ENCODE data around the gene C14orf119. TPM values are rescaled to one million over a fixed set of nuclear protein-coding genes. Genes with fewer than 3 reads are reported as not detected.

Gene C14orf119
- total and polyA plus RNA-seq, 8 donors: 52.6 to 67.6 (median 63.5) TPM

DNA sequence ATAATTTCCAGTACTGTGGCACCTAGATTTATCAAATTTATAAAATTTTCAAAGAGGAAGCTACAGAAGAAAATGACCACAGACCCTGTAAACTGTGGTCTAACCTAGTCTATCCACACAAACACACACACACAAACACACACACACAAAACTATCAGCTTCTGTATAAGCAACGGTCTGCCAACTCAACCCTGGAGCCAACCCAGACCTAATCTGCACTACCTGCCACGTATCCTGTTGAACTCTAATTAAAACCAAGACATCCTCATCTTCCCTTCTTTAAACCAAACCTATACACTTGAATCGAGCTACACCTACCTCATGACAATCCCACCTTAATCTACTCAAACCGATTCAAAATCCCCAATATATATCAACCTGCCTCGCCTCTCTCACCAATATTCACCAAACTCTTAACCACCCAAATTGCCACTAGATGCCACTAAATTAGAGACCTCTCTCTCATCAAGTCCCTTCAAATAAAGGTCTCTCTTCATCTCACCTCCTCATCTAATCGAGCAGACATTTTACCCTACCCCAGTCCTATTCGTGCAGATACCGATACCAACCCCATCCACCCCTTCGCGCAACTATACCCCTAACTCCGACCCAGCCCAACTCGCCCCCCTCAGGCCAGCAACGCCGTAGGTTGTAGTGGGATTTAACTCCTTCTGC is 1.2 kb upstream of the C14orf119 start:
- peaks cover under 1 to 59% of the 10 kb centered on the region in 2 donors for H3K36me3 ChIP-seq
- DNase-seq: no peak
- H3K4me3 ChIP-seq: peak overlapping the region; percentile 79 to 93
- peaks cover 15 to 74% of the 10 kb centered on the region in 2 donors for H3K4me1 ChIP-seq
- intact Hi-C loops (cut with DNase I): no loop called here
- TF ChIP-seq, protein P1, sequence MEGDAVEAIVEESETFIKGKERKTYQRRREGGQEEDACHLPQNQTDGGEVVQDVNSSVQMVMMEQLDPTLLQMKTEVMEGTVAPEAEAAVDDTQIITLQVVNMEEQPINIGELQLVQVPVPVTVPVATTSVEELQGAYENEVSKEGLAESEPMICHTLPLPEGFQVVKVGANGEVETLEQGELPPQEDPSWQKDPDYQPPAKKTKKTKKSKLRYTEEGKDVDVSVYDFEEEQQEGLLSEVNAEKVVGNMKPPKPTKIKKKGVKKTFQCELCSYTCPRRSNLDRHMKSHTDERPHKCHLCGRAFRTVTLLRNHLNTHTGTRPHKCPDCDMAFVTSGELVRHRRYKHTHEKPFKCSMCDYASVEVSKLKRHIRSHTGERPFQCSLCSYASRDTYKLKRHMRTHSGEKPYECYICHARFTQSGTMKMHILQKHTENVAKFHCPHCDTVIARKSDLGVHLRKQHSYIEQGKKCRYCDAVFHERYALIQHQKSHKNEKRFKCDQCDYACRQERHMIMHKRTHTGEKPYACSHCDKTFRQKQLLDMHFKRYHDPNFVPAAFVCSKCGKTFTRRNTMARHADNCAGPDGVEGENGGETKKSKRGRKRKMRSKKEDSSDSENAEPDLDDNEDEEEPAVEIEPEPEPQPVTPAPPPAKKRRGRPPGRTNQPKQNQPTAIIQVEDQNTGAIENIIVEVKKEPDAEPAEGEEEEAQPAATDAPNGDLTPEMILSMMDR (IDR thresholded peaks at IDR 0.05): no peak
- no peaks in the 10 kb centered on the region for H3K27me3 ChIP-seq
- peak overlapping the region; percentile 96 to 98 for H3K27ac ChIP-seq
- no peaks in the 10 kb centered on the region for H3K9me3 ChIP-seq
- ATAC-seq: no peak

DNA sequence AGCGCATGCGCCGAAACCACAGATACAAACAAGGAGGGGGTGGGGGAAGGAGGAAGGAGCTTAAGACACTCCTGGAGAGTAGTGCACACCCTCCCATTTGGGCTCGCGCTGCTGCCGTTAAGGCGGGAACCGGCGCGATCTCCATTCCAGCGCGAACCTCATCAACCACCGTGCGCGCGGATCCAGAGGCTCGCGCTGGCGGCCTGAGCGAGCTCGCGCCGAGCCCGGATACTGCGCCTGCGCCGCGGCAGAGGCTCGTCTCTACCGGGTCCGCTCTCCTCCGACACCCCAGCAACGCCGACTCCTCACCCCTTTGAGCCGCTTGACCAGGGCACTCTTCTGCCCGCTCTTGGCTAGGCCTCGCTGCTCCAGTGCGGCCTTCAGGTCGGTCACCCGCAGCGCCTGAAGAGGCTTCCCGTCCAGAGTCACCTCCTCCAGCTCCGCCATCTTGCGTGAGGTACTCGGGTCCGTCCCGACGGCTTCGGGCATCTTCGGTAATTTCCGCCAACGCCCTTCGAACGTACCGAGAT is 574 bp upstream of the C14orf119 start, which contains the start of gene ACIN1:
Gene ACIN1 (minus strand): TSS at position 471 of the 530 bp plus-strand sequence. CDS start 24 bp downstream, at position 447.
- Histone ChIP-seq H3K36me3 (peaks cover 0 to 55% of the 10 kb centered on the region in 2 donors), H3K4me1 (peaks cover 15 to 78% of the 10 kb centered on the region in 2 donors), H3K27me3 (no peaks in the 10 kb centered on the region), H3K27ac (peak within 1 kb of the TSS; percentile 96 to 98), H3K4me3 (peak within 1 kb of the TSS; percentile 79 to 93), H3K9me3 (no peaks in the 10 kb centered on the region)
- DNase-seq (peak; percentile 80 to 97 (median 90)), ATAC-seq (peak; percentile 61)
- TF ChIP-seq, protein P1 (IDR thresholded peaks at IDR 0.05): no peak
- intact Hi-C loops (cut with DNase I): no loop called here

DNA sequence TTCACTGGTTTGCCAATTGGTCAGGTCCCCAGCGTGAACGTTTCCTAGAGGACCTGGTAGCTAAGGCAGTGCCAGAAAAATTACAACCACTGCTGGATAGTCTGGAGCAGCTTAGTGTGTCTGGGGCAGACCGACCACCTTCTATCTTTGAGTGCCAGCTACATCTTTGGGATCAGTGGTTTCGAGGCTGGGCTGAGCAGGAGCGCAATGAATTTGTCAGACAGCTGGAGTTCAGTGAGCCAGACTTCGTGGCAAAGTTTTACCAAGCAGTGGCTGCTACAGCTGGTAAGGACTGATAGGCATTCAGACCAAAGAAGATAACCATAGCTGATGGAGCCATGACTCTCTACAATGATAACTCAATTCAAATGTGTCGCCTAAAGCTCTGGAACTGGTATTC is 2.5 kb downstream of the C14orf119 start:
- H3K36me3 ChIP-seq: peaks cover 0 to 24% of the 10 kb centered on the region in 2 donors
- ATAC-seq (no peak), DNase-seq (no peak)
- no peaks in the 10 kb centered on the region for H3K27me3 ChIP-seq
- no peak overlapping the region for H3K27ac ChIP-seq
- H3K9me3 ChIP-seq: no peaks in the 10 kb centered on the region
- intact Hi-C loops (cut with DNase I): no loop called here
- TF ChIP-seq, protein P1 (IDR thresholded peaks at IDR 0.05): no peak
- peaks cover 15 to 55% of the 10 kb centered on the region in 2 donors for H3K4me1 ChIP-seq
- H3K4me3 ChIP-seq: no peak overlapping the region

DNA sequence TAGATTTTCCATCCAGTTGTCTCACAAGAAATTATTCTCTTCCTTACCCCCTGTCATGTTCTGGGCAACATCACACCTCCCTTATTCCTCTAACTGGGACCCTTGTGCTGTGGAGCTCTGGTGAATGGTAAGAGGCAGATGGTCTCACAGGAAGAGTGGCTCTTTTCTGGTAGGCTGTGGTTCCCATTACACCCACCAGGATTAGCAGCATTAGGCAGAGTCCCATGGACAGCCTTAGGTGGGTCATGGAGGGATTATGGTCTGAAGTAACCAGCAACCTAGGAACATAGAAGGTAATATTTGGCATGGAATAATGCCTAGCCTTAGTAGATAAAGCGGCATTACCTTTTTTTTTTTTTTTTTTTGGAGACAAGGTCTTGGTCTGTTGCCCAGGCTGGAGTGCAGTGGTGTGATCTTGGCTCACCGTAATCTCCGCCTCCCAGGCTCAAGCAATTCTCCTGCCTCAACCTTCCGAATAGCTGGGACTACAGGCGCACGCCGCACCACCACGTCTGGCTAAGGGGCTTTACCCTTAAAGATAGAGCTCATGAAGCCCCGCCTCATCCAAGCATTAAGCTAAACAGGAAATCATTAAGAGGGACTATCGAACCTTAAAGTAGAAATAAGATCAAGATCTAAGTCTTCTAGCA is 4.0 kb downstream of the C14orf119 start:
- Histone ChIP-seq H3K36me3 (peaks cover 0 to 19% of the 10 kb centered on the region in 2 donors), H3K9me3 (no peaks in the 10 kb centered on the region), H3K4me3 (no peak overlapping the region), H3K27ac (peak overlapping the region in 1 of 2 donors; percentile 23), H3K27me3 (no peaks in the 10 kb centered on the region), H3K4me1 (peaks cover 5 to 44% of the 10 kb centered on the region in 2 donors)
- no peak for DNase-seq
- intact Hi-C loops (cut with DNase I): no loop called here
- no peak for ATAC-seq
- TF ChIP-seq, protein P1 (IDR thresholded peaks at IDR 0.05): no peak

Data from left lung (tissue), 10 donors.